ENCODE results near the gene OSBP2.
A peak's percentile ranks its signal among the peaks of the same experiment; 100 is the strongest.

Gene OSBP2

GRCh38 chr22:30763815-30764673, 69.4 kb downstream of the OSBP2 start:
- no peaks in the 10 kb centered on the region for H3K27me3 ChIP-seq (ENCODE audit: insufficient read depth, poor library complexity, severe bottlenecking)
- TF ChIP-seq CTCF (IDR thresholded peaks at IDR 0.05; ENCODE audit: poor library complexity, severe bottlenecking): peak; percentile 90
- no peaks in the 10 kb centered on the region for H3K9me3 ChIP-seq (ENCODE audit: severe bottlenecking)
- DNase-seq (ENCODE audit: low spot score) (no peak), ATAC-seq (ENCODE audit: low read depth) (peak; percentile 97)
- no peak overlapping the region for H3K27ac ChIP-seq (ENCODE audit: poor library complexity, severe bottlenecking)
- peaks cover 3% of the 10 kb centered on the region for H3K4me1 ChIP-seq (ENCODE audit: insufficient read depth, poor library complexity, severe bottlenecking)
- no peak overlapping the region for H3K4me3 ChIP-seq (ENCODE audit: severe bottlenecking)
- H3K36me3 ChIP-seq (ENCODE audit: low read depth): no peaks in the 10 kb centered on the region

- Histone ChIP-seq H3K27me3 (ENCODE audit: insufficient read depth, poor library complexity, severe bottlenecking) (no peaks in the 10 kb centered on the region), H3K4me3 (ENCODE audit: severe bottlenecking) (no peak overlapping the region), H3K4me1 (ENCODE audit: insufficient read depth, poor library complexity, severe bottlenecking) (peaks cover 3% of the 10 kb centered on the region), H3K36me3 (ENCODE audit: low read depth) (no peaks in the 10 kb centered on the region), H3K27ac (ENCODE audit: poor library complexity, severe bottlenecking) (no peak overlapping the region), H3K9me3 (ENCODE audit: severe bottlenecking) (no peaks in the 10 kb centered on the region)
- ATAC-seq (ENCODE audit: low read depth) (no peak), DNase-seq (ENCODE audit: low spot score) (no peak)
- no peak for TF ChIP-seq CTCF (IDR thresholded peaks at IDR 0.05; ENCODE audit: poor library complexity, severe bottlenecking)
Observed at GRCh38 chr22:30767661-30768060, 73.0 kb downstream of the OSBP2 start.

- no peak overlapping the region for H3K4me3 ChIP-seq (ENCODE audit: severe bottlenecking)
- ATAC-seq (ENCODE audit: low read depth) (no peak), DNase-seq (ENCODE audit: low spot score) (no peak)
- H3K27ac ChIP-seq (ENCODE audit: poor library complexity, severe bottlenecking): no peak overlapping the region
- no peaks in the 10 kb centered on the region for H3K27me3 ChIP-seq (ENCODE audit: insufficient read depth, poor library complexity, severe bottlenecking)
- H3K4me1 ChIP-seq (ENCODE audit: insufficient read depth, poor library complexity, severe bottlenecking): no peaks in the 10 kb centered on the region
- H3K36me3 ChIP-seq (ENCODE audit: low read depth): no peaks in the 10 kb centered on the region
- no peaks in the 10 kb centered on the region for H3K9me3 ChIP-seq (ENCODE audit: severe bottlenecking)
- no peak for TF ChIP-seq CTCF (IDR thresholded peaks at IDR 0.05; ENCODE audit: poor library complexity, severe bottlenecking)
Observed at GRCh38 chr22:30770716-30771115, 76.0 kb downstream of the OSBP2 start.

GRCh38 chr22:30773919-30774318, 79.2 kb downstream of the OSBP2 start:
- no peak overlapping the region for H3K27ac ChIP-seq (ENCODE audit: poor library complexity, severe bottlenecking)
- DNase-seq (ENCODE audit: low spot score): no peak
- H3K4me1 ChIP-seq (ENCODE audit: insufficient read depth, poor library complexity, severe bottlenecking): no peaks in the 10 kb centered on the region
- ATAC-seq (ENCODE audit: low read depth): no peak
- H3K27me3 ChIP-seq (ENCODE audit: insufficient read depth, poor library complexity, severe bottlenecking): no peaks in the 10 kb centered on the region
- H3K9me3 ChIP-seq (ENCODE audit: severe bottlenecking): no peaks in the 10 kb centered on the region
- no peak overlapping the region for H3K4me3 ChIP-seq (ENCODE audit: severe bottlenecking)
- H3K36me3 ChIP-seq (ENCODE audit: low read depth): no peaks in the 10 kb centered on the region
- TF ChIP-seq CTCF (IDR thresholded peaks at IDR 0.05; ENCODE audit: poor library complexity, severe bottlenecking): no peak

- TF ChIP-seq CTCF (IDR thresholded peaks at IDR 0.05; ENCODE audit: poor library complexity, severe bottlenecking): no peak
- H3K27me3 ChIP-seq (ENCODE audit: insufficient read depth, poor library complexity, severe bottlenecking): no peaks in the 10 kb centered on the region
- H3K36me3 ChIP-seq (ENCODE audit: low read depth): no peaks in the 10 kb centered on the region
- ATAC-seq (ENCODE audit: low read depth) (no peak), DNase-seq (ENCODE audit: low spot score) (no peak)
- H3K27ac ChIP-seq (ENCODE audit: poor library complexity, severe bottlenecking): no peak overlapping the region
- H3K4me3 ChIP-seq (ENCODE audit: severe bottlenecking): no peak overlapping the region
- H3K4me1 ChIP-seq (ENCODE audit: insufficient read depth, poor library complexity, severe bottlenecking): no peaks in the 10 kb centered on the region
- H3K9me3 ChIP-seq (ENCODE audit: severe bottlenecking): no peaks in the 10 kb centered on the region
Observed at GRCh38 chr22:30774566-30774965, 79.9 kb downstream of the OSBP2 start.
